IMR-90 (cell line): ENCODE measurements around the gene CCDC137. TPM values are rescaled to one million over a fixed set of nuclear protein-coding genes. Genes with fewer than 3 reads are reported as not detected.

ENCODE experiments used
- ATAC-seq: fragments of 200-7000 bp; cut with Tn5 transposase; 2 replicates; pipeline ENCODE4 v1.9.1; 2020; ENCODE audit warnings: low read depth, mild to moderate bottlenecking, moderate library complexity
- BruUV-seq: library from RNA; stranded (reverse); fragments of 400-500 nt; replicated peaks from 2 replicates; lab custom pipeline; 2021; lab: Mats Ljungman, UMichigan
- CTCF ChIA-PET: fragments of 300-600 bp; formaldehyde crosslinking; extraction: SDS; loops from one replicate; lab custom pipeline; 2021; ENCODE audit warnings: antibody characterized with exemption; lab: Yijun Ruan, JAX
- POLR2A ChIA-PET: fragments of 300-600 bp; sonication (Branson Sonifier 250); formaldehyde crosslinking; loops from one replicate; lab custom pipeline; 2022; ENCODE audit warnings: antibody characterized with exemption; ENCODE audit not compliant: unreplicated experiment; lab: Charles Lee
- DNase-seq: peaks from one replicate; pipeline ENCODE4 v3.0.0; 2013
- H2AFZ ChIP-seq: replicated peaks from 2 replicates; pipeline ENCODE3; 2013; ENCODE audit warnings: low read length, mild to moderate bottlenecking; ENCODE audit not compliant: poor library complexity
- H2AK5ac ChIP-seq: 2 replicates; pipeline ENCODE4 v1.6.1; 2013; ENCODE audit warnings: low read depth, low read length, inconsistent platforms
- H2AK9ac ChIP-seq: replicated peaks from 2 replicates; pipeline ENCODE3; 2013; ENCODE audit warnings: mild to moderate bottlenecking, low read depth, low read length, moderate library complexity; ENCODE audit not compliant: poor library complexity
- H2BK120ac ChIP-seq: 2 replicates; pipeline ENCODE4 v1.6.1; 2013; ENCODE audit warnings: low read depth, low read length, inconsistent platforms
- H2BK15ac ChIP-seq: 3 replicates; pipeline ENCODE4 v1.6.1; 2013; ENCODE audit warnings: low read depth, low read length, inconsistent platforms
- H2BK20ac ChIP-seq: 2 replicates; pipeline ENCODE4 v1.6.1; 2013; ENCODE audit warnings: low read depth, mild to moderate bottlenecking, inconsistent platforms, low read length, moderate library complexity
- H2BK5ac ChIP-seq: 2 replicates; pipeline ENCODE4 v1.6.1; 2013; ENCODE audit warnings: mild to moderate bottlenecking, low read depth, low read length, inconsistent platforms; ENCODE audit not compliant: poor library complexity, severe bottlenecking
- H3K14ac ChIP-seq: replicated peaks from 2 replicates; pipeline ENCODE4 v1.6.1; 2013; ENCODE audit warnings: low read depth, low read length, inconsistent platforms
- H3K18ac ChIP-seq: 2 replicates; pipeline ENCODE4 v1.6.1; 2013; ENCODE audit warnings: low read depth, low read length, control low read depth
- H3K23ac ChIP-seq: 2 replicates; pipeline ENCODE4 v1.6.1; 2013; ENCODE audit warnings: low read depth, low read length, inconsistent platforms
- H3K27ac ChIP-seq: 2 replicates; pipeline ENCODE4 v1.5.1; 2013; ENCODE audit warnings: mild to moderate bottlenecking, control low read depth, low read length; ENCODE audit not compliant: insufficient read depth
- H3K27me3 ChIP-seq: 2 replicates; pipeline ENCODE4 v1.6.1; 2013; ENCODE audit warnings: low read length; ENCODE audit not compliant: control insufficient read depth, insufficient read depth
- H3K36me3 ChIP-seq: 2 replicates; pipeline ENCODE4 v1.6.1; 2013; ENCODE audit warnings: low read length, mixed read lengths; ENCODE audit not compliant: control insufficient read depth, insufficient read depth
- H3K4ac ChIP-seq: 2 replicates; pipeline ENCODE4 v1.6.1; 2013; ENCODE audit warnings: low read depth, low read length, inconsistent platforms
- H3K4me1 ChIP-seq: 2 replicates; pipeline ENCODE4 v1.6.1; 2013; ENCODE audit warnings: low read length, mixed read lengths; ENCODE audit not compliant: control insufficient read depth, insufficient read depth
- H3K4me2 ChIP-seq: 2 replicates; pipeline ENCODE4 v1.6.1; 2013; ENCODE audit warnings: low read depth, mild to moderate bottlenecking, control low read depth, low read length, moderate library complexity
- H3K4me3 ChIP-seq: 2 replicates; pipeline ENCODE4 v1.5.1; 2013; ENCODE audit warnings: low read depth, mild to moderate bottlenecking, control low read depth, low read length, moderate library complexity; ENCODE audit not compliant: insufficient read depth
- H3K56ac ChIP-seq: 2 replicates; pipeline ENCODE4 v1.6.1; 2013; ENCODE audit warnings: low read length, inconsistent platforms; ENCODE audit not compliant: insufficient read depth; ENCODE audit errors: extremely low read depth
- H3K79me1 ChIP-seq, 2 experiments: 2 replicates each; pipeline ENCODE4 v1.6.1; 2013; ENCODE audit warnings: low read length in 2 of 2, inconsistent platforms in 1 of 2, low read depth in 1 of 2
- H3K9ac ChIP-seq: 2 replicates; pipeline ENCODE4 v1.6.1; 2013; ENCODE audit warnings: low read depth, low read length, control low read depth
- H3K9me1 ChIP-seq: 2 replicates; pipeline ENCODE4 v1.6.1; 2013; ENCODE audit warnings: low read length, inconsistent platforms; ENCODE audit not compliant: insufficient read depth
- H3K9me3 ChIP-seq: 2 replicates; pipeline ENCODE4 v1.6.1; 2013; ENCODE audit warnings: low read length; ENCODE audit not compliant: control insufficient read depth, insufficient read depth
- H4K20me1 ChIP-seq: 2 replicates; pipeline ENCODE4 v1.6.1; 2013; ENCODE audit warnings: low read length, inconsistent platforms; ENCODE audit not compliant: insufficient read depth
- H4K5ac ChIP-seq: 2 replicates; pipeline ENCODE4 v1.6.1; 2013; ENCODE audit warnings: mild to moderate bottlenecking, low read depth, low read length, control low read depth
- H4K8ac ChIP-seq, 2 experiments: 2 replicates each; pipeline ENCODE4 v1.6.1; 2013; ENCODE audit warnings: low read depth in 2 of 2, low read length in 2 of 2, control low read depth in 1 of 2, inconsistent platforms in 1 of 2
- H4K91ac ChIP-seq: 2 replicates; pipeline ENCODE4 v1.6.1; 2013; ENCODE audit warnings: low read depth, low read length, inconsistent platforms; ENCODE audit not compliant: insufficient read depth
- CEBPB ChIP-seq: IDR thresholded peaks from 2 replicates; pipeline ENCODE4 v1.6.1; 2012; ENCODE audit warnings: low read depth, low read length, improper control_type of control experiment
- NFE2L2 ChIP-seq: fragments of 150-350 bp; IDR thresholded peaks from 2 replicates; pipeline ENCODE4 v1.6.1; 2016; ENCODE audit warnings: low read depth, mild to moderate bottlenecking, low read length
- WGBS, 2 experiments: methylation state at CpG; one replicate each; pipeline versions ENCODE4 v1.1.5 to v1.1.7; 2013; ENCODE audit warnings: missing lambda C conversion rate in 2 of 2; ENCODE audit not compliant: insufficient read length in 1 of 2; ENCODE audit errors: extremely low coverage in 2 of 2; 5-methylcytosine and 5-hydroxymethylcytosine counted together
- dilution Hi-C: fragments of 300-500 bp; cut with HindIII; formaldehyde crosslinking; loops from one replicate; pipeline ENCODE4 v1.14.3; 2018; ENCODE audit warnings: low sequenced_read_pairs; ENCODE audit not compliant: unreplicated experiment
- in situ Hi-C: fragments of 300-500 bp; cut with MboI; formaldehyde crosslinking; loops from 3 replicates; pipeline ENCODE4 v1.14.3; 2019; ENCODE audit warnings: low sequenced_read_pairs, inconsistent platforms, mixed read lengths
- intact Hi-C: fragments of 100-400 bp; cut with micrococcal nuclease; formaldehyde crosslinking; loops from 2 replicates; pipeline ENCODE4 v1.10.0; 2022
- polyA plus RNA-seq, 3 experiments: library from polyadenylated mRNA; depleted of rRNA; stranded (reverse); fragments of >200 nt; gene quantifications; 2 replicates each; pipeline ENCODE4 v1.2.3, GENCODE V29; 2012; ENCODE audit warnings: low replicate concordance in 1 of 3
- total RNA-seq: library from RNA; depleted of rRNA; stranded (reverse); fragments of >200 nt; gene quantifications from 2 replicates; pipeline ENCODE4 v1.2.3, GENCODE V29; 2012

Gene CCDC137
- total and polyA plus RNA-seq, 2 of the 4 experiments (the other 2 are of a cell fraction) = 7.5 to 18.4 TPM

- no peak overlapping the region for H3K4me2 ChIP-seq
- 54% methylated on average over 9 of the region's 14 CpGs; no CpG with 5 or more reads in 1 of the 2 experiments for WGBS, 2 experiments
- dilution Hi-C loops (no loop called here), in situ Hi-C loops (no loop called here), intact Hi-C loops (no loop called here)
- no peak overlapping the region for H3K14ac ChIP-seq
- no peak overlapping the region for H3K4ac ChIP-seq
- no peak overlapping the region for H2BK120ac ChIP-seq
- H3K56ac ChIP-seq = no peak overlapping the region
- H3K9me3 ChIP-seq = peaks cover 8% of the 10 kb centered on the region; the same call in 1 of the 2 replicates
- no peak overlapping the region for H2BK5ac ChIP-seq
- peaks cover 3% of the 10 kb centered on the region; the same call in 1 of the 2 replicates for H4K20me1 ChIP-seq
- no peak overlapping the region for H4K8ac ChIP-seq
- H2AK9ac ChIP-seq = no peak overlapping the region
- no peaks in the 10 kb centered on the region; a peak in 1 of 4 replicates for H3K79me1 ChIP-seq
- no TSS peak for BruUV-seq
- H3K27ac ChIP-seq = no peak overlapping the region
- no peak for DNase-seq
- peaks cover 19% of the 10 kb centered on the region for H3K27me3 ChIP-seq
- CTCF ChIA-PET = no interaction called here
- TF ChIP-seq CEBPB (no peak), NFE2L2 (no peak)
- H2BK15ac ChIP-seq = no peak overlapping the region
- no peak for ATAC-seq
- no peak overlapping the region for H3K18ac ChIP-seq
- 0 out of 2 replicates have a peak, but pooled peaks cover 2% of the 10 kb centered on the region for H3K36me3 ChIP-seq
- no peak overlapping the region for H3K23ac ChIP-seq
- H3K4me1 ChIP-seq = peaks cover 6% of the 10 kb centered on the region
- no peak overlapping the region for H4K91ac ChIP-seq
- no peak overlapping the region for H2AFZ ChIP-seq
- no peak overlapping the region for H4K5ac ChIP-seq
- no peak overlapping the region for H3K4me3 ChIP-seq
- H2AK5ac ChIP-seq = no peak overlapping the region
- no peak overlapping the region for H3K9ac ChIP-seq
- H2BK20ac ChIP-seq = no peak overlapping the region
- POLR2A ChIA-PET = no interaction called here
- H3K9me1 ChIP-seq = peaks cover 12% of the 10 kb centered on the region
Observed at GRCh38 chr17:81648707-81649085, 17.8 kb upstream of the CCDC137 start.
